Measurements from ENCODE around the gene APPL2. TPM values are rescaled to one million over a fixed set of nuclear protein-coding genes. Genes with fewer than 3 reads are reported as not detected.

APPL2 gene
- polyA plus RNA-seq, 4 donors = 67.2 to 111 (median 89.9) TPM

GRCh38 chr12:105223884-105224283, 12.1 kb downstream of the APPL2 start:
- no peak for DNase-seq (ENCODE audit: low read depth in 4 of 4, low spot score in 2 of 4)

GRCh38 chr12:105223352-105223845, 12.6 kb downstream of the APPL2 start:
- DNase-seq (ENCODE audit: low read depth in 4 of 4, low spot score in 2 of 4) = no peak

GRCh38 chr12:105222726-105223351, 13.1 kb downstream of the APPL2 start:
- no peak for DNase-seq (ENCODE audit: low read depth in 4 of 4, low spot score in 2 of 4)

GRCh38 chr12:105222284-105222655, 13.7 kb downstream of the APPL2 start:
- DNase-seq (ENCODE audit: low read depth in 4 of 4, low spot score in 2 of 4) = no peak

GRCh38 chr12:105221583-105222283, 14.2 kb downstream of the APPL2 start:
- no peak for DNase-seq (ENCODE audit: low read depth in 4 of 4, low spot score in 2 of 4)

- no peak for DNase-seq (ENCODE audit: low read depth in 4 of 4, low spot score in 2 of 4)
Measured at GRCh38 chr12:105220929-105221290, 15.1 kb downstream of the APPL2 start.

GRCh38 chr12:105220150-105220928, 15.6 kb downstream of the APPL2 start:
- no peak for DNase-seq (ENCODE audit: low read depth in 4 of 4, low spot score in 2 of 4)

- no peak for DNase-seq (ENCODE audit: low read depth in 4 of 4, low spot score in 2 of 4)
Measured at GRCh38 chr12:105219261-105220028, 16.5 kb downstream of the APPL2 start.

GRCh38 chr12:105218434-105218833, 17.5 kb downstream of the APPL2 start:
- DNase-seq (ENCODE audit: low read depth in 4 of 4, low spot score in 2 of 4) = no peak

GRCh38 chr12:105214670-105215375, 21.2 kb downstream of the APPL2 start:
- no peak for DNase-seq (ENCODE audit: low read depth in 4 of 4, low spot score in 2 of 4)

GRCh38 chr12:105214148-105214547, 21.8 kb downstream of the APPL2 start:
- no peak for DNase-seq (ENCODE audit: low read depth in 4 of 4, low spot score in 2 of 4)

GRCh38 chr12:105212438-105212837, 23.5 kb downstream of the APPL2 start:
- DNase-seq (ENCODE audit: low read depth in 4 of 4, low spot score in 2 of 4) = no peak

GRCh38 chr12:105209091-105209490, 26.9 kb downstream of the APPL2 start:
- no peak for DNase-seq (ENCODE audit: low read depth in 4 of 4, low spot score in 2 of 4)

GRCh38 chr12:105206686-105207374, 29.1 kb downstream of the APPL2 start:
- peak in 1 of 4 donors; percentile 8 for DNase-seq (ENCODE audit: low read depth in 4 of 4, low spot score in 2 of 4)

- no peak for DNase-seq (ENCODE audit: low read depth in 4 of 4, low spot score in 2 of 4)
Measured at GRCh38 chr12:105205322-105206048, 30.5 kb downstream of the APPL2 start.

GRCh38 chr12:105204916-105205315, 31.1 kb downstream of the APPL2 start:
- no peak for DNase-seq (ENCODE audit: low read depth in 4 of 4, low spot score in 2 of 4)

- no peak for DNase-seq (ENCODE audit: low read depth in 4 of 4, low spot score in 2 of 4)
Measured at GRCh38 chr12:105204127-105204526, 31.8 kb downstream of the APPL2 start.

GRCh38 chr12:105202202-105202601, 33.8 kb downstream of the APPL2 start:
- DNase-seq (ENCODE audit: low read depth in 4 of 4, low spot score in 2 of 4) = no peak

- peak in 1 of 4 donors; percentile 26 for DNase-seq (ENCODE audit: low read depth in 4 of 4, low spot score in 2 of 4)
Measured at GRCh38 chr12:105201299-105201698, 34.7 kb downstream of the APPL2 start.

Measured in left renal cortex interstitium (tissue), 4 donors.